GM23248 (cell line): ENCODE measurements around the gene COL8A1.

Experiments used
- EZH2 ChIP-seq: fragments of 200-600 bp; sonication (generic); IDR thresholded peaks from 2 replicates; pipeline ENCODE4 v1.6.1; 2018; ENCODE audit warnings: antibody characterized with exemption, mild to moderate bottlenecking; ENCODE audit not compliant: insufficient read depth, poor library complexity, severe bottlenecking
- EZH2phosphoT487 ChIP-seq: fragments of 200-600 bp; sonication (generic); IDR thresholded peaks from 2 replicates; pipeline ENCODE4 v1.6.1; 2018; ENCODE audit warnings: antibody characterized with exemption, moderate library complexity, mild to moderate bottlenecking, low read depth; ENCODE audit not compliant: insufficient read depth

GRCh38 chr3:99848433-99848832 lies 210.0 kb downstream of the COL8A1 start:
- TF ChIP-seq EZH2 (no peak), EZH2phosphoT487 (no peak)
